ENCODE measurements around the gene AFF1. TPM values are rescaled to one million over a fixed set of nuclear protein-coding genes. Genes with fewer than 3 reads are reported as not detected.

Gene AFF1
- total and polyA plus RNA-seq, 4 donors, result 7.2 to 42.8 (median 21.5) TPM

- Histone ChIP-seq H3K9me3 (ENCODE audit: control insufficient read depth in 4 of 4, low read length in 3 of 4) (no peaks in the 10 kb centered on the region), H3K4me3 (ENCODE audit: low read depth in 1 of 3, low read length in 3 of 3) (no peak overlapping the region), H3K4me1 (ENCODE audit: control insufficient read depth in 4 of 4, insufficient read depth in 4 of 4, low read length in 3 of 4) (peaks cover 0 to 8% (median 4%) of the 10 kb centered on the region in 4 donors), H3K9ac (ENCODE audit: low read depth in 1 of 2, low read length in 2 of 2) (no peak overlapping the region), H3K27me3 (ENCODE audit: control insufficient read depth in 4 of 4, insufficient read depth in 4 of 4, low read length in 3 of 4) (no peaks in the 10 kb centered on the region), H3K36me3 (ENCODE audit: control insufficient read depth in 4 of 4, insufficient read depth in 3 of 4, low read depth in 1 of 4, low read length in 3 of 4) (peaks cover 0 to 2% (median under 1%) of the 10 kb centered on the region in 4 donors), H3K27ac (ENCODE audit: low read depth in 1 of 2, low read length in 2 of 2) (no peak overlapping the region)
- 65% methylated on average over 10 of the region's 10 CpGs for WGBS
- TF ChIP-seq HNF4A (conservative IDR thresholded peaks at IDR 0.05) (peak in 1 of 2 donors; percentile 40), FOXA1 (IDR thresholded peaks at IDR 0.05) (no peak), RXRA (IDR thresholded peaks at IDR 0.05) (peak in 1 of 2 donors; percentile 23)
- DNase-seq (ENCODE audit: low spot score), result no peak
Observed at GRCh38 chr4:86950831-86951525, 16.2 kb downstream of the AFF1 start.

- Histone ChIP-seq H3K36me3 (ENCODE audit: control insufficient read depth in 4 of 4, insufficient read depth in 3 of 4, low read depth in 1 of 4, low read length in 3 of 4) (no peaks in the 10 kb centered on the region), H3K4me3 (ENCODE audit: low read depth in 1 of 3, low read length in 3 of 3) (no peak overlapping the region), H3K9me3 (ENCODE audit: control insufficient read depth in 4 of 4, low read length in 3 of 4) (no peaks in the 10 kb centered on the region), H3K9ac (ENCODE audit: low read depth in 1 of 2, low read length in 2 of 2) (no peak overlapping the region), H3K27me3 (ENCODE audit: control insufficient read depth in 4 of 4, insufficient read depth in 4 of 4, low read length in 3 of 4) (no peaks in the 10 kb centered on the region), H3K27ac (ENCODE audit: low read depth in 1 of 2, low read length in 2 of 2) (peak overlapping the region in 1 of 2 donors; percentile 64), H3K4me1 (ENCODE audit: control insufficient read depth in 4 of 4, insufficient read depth in 4 of 4, low read length in 3 of 4) (peaks cover 12 to 28% (median 21%) of the 10 kb centered on the region in 4 donors)
- no peak for DNase-seq (ENCODE audit: low spot score)
- TF ChIP-seq RXRA (IDR thresholded peaks at IDR 0.05) (peak in 1 of 2 donors; percentile 9), MAX (IDR thresholded peaks at IDR 0.05) (no peak), GABPA (IDR thresholded peaks at IDR 0.05 in 1 of 2, conservative IDR thresholded peaks at IDR 0.05 in 1 of 2) (no peak), HNF4G (IDR thresholded peaks at IDR 0.05) (no peak), HNF4A (conservative IDR thresholded peaks at IDR 0.05) (no peak), FOXA2 (IDR thresholded peaks at IDR 0.05) (peak; percentile 63), YY1 (IDR thresholded peaks at IDR 0.05) (peak; percentile 14)
Observed at GRCh38 chr4:86955888-86956451, 21.2 kb downstream of the AFF1 start.

GRCh38 chr4:86957215-86957614 is 22.4 kb downstream of the AFF1 start:
- Histone ChIP-seq H3K4me3 (ENCODE audit: low read depth in 1 of 3, low read length in 3 of 3) (no peak overlapping the region), H3K27me3 (ENCODE audit: control insufficient read depth in 4 of 4, insufficient read depth in 4 of 4, low read length in 3 of 4) (no peaks in the 10 kb centered on the region), H3K27ac (ENCODE audit: low read depth in 1 of 2, low read length in 2 of 2) (no peak overlapping the region), H3K9me3 (ENCODE audit: control insufficient read depth in 4 of 4, low read length in 3 of 4) (no peaks in the 10 kb centered on the region), H3K9ac (ENCODE audit: low read depth in 1 of 2, low read length in 2 of 2) (no peak overlapping the region), H3K4me1 (ENCODE audit: control insufficient read depth in 4 of 4, insufficient read depth in 4 of 4, low read length in 3 of 4) (peaks cover 14 to 32% (median 23%) of the 10 kb centered on the region in 4 donors), H3K36me3 (ENCODE audit: control insufficient read depth in 4 of 4, insufficient read depth in 3 of 4, low read depth in 1 of 4, low read length in 3 of 4) (no peaks in the 10 kb centered on the region)
- DNase-seq (ENCODE audit: low spot score), result no peak
- WGBS, result 94% methylated on average over 1 of the region's 1 CpG
- TF ChIP-seq TAF1 (conservative IDR thresholded peaks at IDR 0.05), result no peak
- TF ChIP-seq CTCF (IDR thresholded peaks at IDR 0.05; ENCODE audit: low read depth, low read length, missing input control), result no peak

Data from liver (tissue), 9 donors.